ENCODE results near the gene RNF145.
A peak's percentile ranks its signal among the peaks of the same experiment; 100 is the strongest.

RNF145 gene

DNA sequence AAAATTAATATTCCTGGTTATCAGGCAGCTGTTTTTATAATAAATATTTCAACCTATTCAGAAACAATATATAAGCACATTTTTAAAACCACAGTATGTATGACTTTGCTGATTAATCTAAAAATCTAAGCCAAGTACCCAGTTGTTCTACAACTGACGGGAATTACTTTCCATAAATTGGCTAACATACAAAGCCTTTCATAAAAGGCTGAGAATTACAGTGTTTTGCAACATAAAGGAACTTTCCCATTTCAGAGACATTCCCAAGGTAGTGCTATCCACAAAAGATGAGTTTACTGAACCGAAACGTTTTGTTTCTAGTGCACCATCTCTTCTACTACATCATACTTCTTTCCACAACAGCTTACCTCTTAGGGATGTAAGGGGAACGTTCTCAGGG is 7.2 kb downstream of the RNF145 start:
- no peak for DNase-seq
- in situ Hi-C loops (cut with HindIII; ENCODE audit: low pct_ligation_motif_present, low pct_unique_long_range_greater_than_20kb, low sequenced_read_pairs) = no loop called here

DNA sequence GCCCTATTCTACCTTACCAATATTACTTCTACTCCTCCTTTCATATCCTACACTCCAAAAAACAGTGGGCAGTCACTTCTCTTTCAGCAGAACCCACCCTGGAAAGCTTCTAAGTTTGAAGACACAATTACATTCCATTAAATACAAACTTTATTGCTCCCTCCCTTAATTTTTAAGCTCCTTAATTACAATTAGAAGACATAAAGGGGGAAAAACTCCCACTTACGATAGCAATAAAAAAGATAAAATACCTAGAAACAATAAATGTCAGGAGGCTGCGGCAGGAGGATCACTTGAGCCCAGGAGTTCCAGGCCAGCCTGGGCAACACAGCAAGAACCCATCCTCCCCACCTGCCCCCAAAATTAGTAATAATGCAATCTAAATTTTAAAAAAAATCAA is 9.6 kb downstream of the RNF145 start:
- no peak for DNase-seq

DNA sequence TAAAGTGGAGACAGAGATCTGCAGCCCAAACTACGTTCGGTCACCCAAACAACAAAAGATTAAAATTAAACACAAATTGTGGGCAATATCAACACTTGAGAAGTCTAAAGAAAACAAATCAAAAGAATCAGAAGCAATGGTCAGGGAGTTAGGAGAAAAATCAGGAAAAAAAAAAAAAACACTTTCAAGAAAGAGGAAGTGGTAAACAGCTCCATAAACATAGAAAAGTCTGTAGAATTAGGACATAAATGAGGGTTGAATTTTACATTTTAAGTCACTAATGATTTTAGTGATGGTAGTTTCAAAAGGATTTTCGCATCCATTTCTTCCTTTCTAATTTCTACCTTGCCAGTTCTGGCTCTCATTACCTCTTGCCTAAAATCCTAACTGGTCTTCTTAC is 10.1 kb downstream of the RNF145 start:
- in situ Hi-C loops (cut with HindIII; ENCODE audit: low pct_ligation_motif_present, low pct_unique_long_range_greater_than_20kb, low sequenced_read_pairs) = no loop called here
- DNase-seq = no peak

More for the DNA sequence above, 9.6 kb downstream of the RNF145 start:
- in situ Hi-C loops (cut with HindIII; ENCODE audit: low pct_ligation_motif_present, low pct_unique_long_range_greater_than_20kb, low sequenced_read_pairs) = no loop called here

DNA sequence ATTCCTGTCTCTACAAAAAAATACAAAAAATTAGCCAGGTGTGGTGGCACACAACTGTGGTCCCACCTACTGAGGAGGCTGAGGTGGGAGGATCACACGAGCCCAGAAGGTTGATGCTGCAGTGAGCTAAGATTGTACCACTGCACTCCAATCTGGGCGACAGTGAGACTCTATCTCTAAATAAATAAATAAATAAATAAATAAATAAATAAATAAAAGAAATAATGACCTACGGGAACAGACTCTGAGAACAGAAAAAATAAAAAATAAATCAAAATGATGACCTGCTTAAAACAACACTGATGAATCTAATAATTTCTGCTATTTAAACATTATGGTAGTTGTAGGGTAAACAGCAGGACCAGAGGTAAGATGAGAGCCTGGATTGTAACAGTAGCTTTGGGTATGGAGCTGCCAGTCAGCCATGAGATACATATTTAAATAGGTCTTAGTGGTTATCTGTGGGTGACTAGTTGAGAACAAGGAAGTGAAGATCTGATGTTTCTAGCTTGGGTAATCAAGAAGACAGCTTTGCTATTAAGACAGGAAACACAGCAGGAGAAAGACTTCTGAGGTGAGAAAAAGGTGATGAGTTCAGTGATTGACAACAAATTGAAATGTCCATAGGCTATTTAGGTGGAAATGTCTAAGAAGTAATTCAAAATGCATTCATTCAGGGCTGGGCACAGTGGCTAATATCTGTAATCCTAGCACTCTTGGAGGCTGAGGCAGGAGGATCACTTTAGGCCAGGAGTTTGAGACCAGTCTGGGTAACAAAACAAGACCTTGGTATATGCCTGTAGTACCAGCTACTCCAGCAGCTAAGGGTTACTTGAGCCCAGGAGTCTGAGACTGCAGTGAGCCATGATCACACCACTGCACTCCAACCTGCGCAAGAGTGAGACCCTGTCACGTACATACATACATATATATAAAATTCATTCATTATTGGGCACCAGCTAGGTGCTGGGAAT is 11.0 kb downstream of the RNF145 start:
- no peak for DNase-seq
- in situ Hi-C loops (cut with HindIII; ENCODE audit: low pct_ligation_motif_present, low pct_unique_long_range_greater_than_20kb, low sequenced_read_pairs) = no loop called here

- in situ Hi-C loops (cut with HindIII; ENCODE audit: low pct_ligation_motif_present, low pct_unique_long_range_greater_than_20kb, low sequenced_read_pairs) = no loop called here
- no peak for DNase-seq
Measured at GRCh38 chr5:159195775-159196174, 13.6 kb downstream of the RNF145 start.

- DNase-seq = no peak
- in situ Hi-C loops (cut with HindIII; ENCODE audit: low pct_ligation_motif_present, low pct_unique_long_range_greater_than_20kb, low sequenced_read_pairs) = no loop called here
Measured at GRCh38 chr5:159190170-159190569, 19.2 kb downstream of the RNF145 start.

DNA sequence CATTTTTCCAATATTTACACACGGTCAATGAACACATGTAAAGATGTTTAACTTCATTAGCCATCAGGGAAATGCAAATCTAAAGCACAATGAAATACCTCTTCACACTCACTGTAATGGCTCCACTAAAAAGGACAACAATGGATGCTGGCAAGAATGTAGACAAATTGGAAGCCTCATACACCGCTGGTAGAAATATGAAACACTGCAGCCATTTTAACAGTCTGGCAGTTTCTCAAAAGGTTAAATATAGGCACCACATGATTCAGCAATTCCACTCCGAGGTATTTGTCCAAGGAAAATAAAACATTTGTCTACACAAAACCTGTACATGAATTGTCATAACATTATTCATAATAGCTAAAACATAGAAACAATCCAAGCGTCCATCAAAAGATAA is 20.0 kb downstream of the RNF145 start:
- DNase-seq = no peak
- in situ Hi-C loops (cut with HindIII; ENCODE audit: low pct_ligation_motif_present, low pct_unique_long_range_greater_than_20kb, low sequenced_read_pairs) = no loop called here

DNA sequence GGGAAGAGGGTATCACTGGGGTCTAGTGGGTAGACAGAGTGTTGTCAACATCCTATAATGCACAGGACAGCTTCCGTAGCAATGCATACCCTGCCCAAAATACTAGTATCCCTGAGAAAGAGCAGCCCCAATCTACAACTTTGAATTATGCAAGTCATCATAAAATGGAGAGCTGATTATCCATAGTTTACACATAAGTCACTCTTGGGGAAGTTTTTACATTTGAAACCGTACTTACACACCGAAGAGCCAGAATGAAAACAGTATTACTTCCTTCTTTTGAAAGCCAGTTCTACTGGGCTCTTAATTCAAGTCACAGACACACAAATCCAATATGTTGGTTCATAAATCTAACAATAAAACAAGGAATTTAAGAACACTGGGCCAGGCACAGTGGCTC is 21.6 kb downstream of the RNF145 start:
- in situ Hi-C loops (cut with HindIII; ENCODE audit: low pct_ligation_motif_present, low pct_unique_long_range_greater_than_20kb, low sequenced_read_pairs) = no loop called here
- no peak for DNase-seq

- in situ Hi-C loops (cut with HindIII; ENCODE audit: low pct_ligation_motif_present, low pct_unique_long_range_greater_than_20kb, low sequenced_read_pairs) = no loop called here
- no peak for DNase-seq
Measured at GRCh38 chr5:159186319-159186718, 23.0 kb downstream of the RNF145 start.

GRCh38 chr5:159185773-159186172 is 23.6 kb downstream of the RNF145 start:
- no peak for DNase-seq

DNA sequence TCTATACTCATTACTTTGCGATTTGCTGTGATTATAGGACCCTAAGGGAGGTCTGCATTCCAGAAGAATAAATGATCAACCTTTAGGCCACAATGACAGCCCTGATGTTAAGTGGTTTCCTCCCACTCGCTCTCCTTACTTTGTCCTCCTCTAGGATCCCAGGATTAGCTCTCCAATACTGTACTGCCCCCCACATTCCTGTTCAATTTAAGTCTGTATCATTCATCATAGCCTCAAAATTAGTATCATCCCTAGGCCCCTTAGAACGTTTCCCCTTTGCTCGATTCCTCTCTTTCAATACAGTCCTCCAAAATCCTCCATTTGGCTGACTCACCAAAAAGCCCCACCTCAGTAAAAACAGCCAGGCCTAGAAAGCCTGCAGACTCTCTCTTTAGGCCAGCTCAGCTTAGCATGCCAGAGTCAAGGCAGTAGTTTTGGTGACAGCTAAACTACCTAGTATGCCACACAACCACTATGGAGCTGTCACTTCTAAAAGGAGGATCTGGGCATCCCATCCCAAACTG is 24.4 kb downstream of the RNF145 start:
- peak; percentile 60 for DNase-seq
- in situ Hi-C loops (cut with HindIII; ENCODE audit: low pct_ligation_motif_present, low pct_unique_long_range_greater_than_20kb, low sequenced_read_pairs) = no loop called here

More at GRCh38 chr5:159185773-159186172, 23.6 kb downstream of the RNF145 start:
- in situ Hi-C loops (cut with HindIII; ENCODE audit: low pct_ligation_motif_present, low pct_unique_long_range_greater_than_20kb, low sequenced_read_pairs) = no loop called here

DNA sequence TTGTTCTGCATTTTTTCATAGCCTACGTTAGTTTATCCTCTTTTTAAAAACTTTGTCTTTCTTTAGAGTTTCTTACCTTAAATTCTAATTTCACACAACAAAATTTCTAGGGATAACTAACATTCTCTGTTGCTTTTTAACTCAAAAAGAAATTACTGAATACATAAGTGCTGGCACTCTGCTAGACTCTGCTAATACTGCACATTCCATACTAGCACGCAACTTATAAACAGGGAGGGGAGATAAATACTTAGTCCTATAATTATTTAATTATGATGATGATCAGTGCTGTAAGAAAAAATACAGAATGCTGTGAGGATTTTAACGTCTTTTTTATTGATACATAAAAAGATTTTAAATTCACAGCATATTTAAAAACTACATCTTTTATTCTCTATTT is 25.1 kb downstream of the RNF145 start:
- in situ Hi-C loops (cut with HindIII; ENCODE audit: low pct_ligation_motif_present, low pct_unique_long_range_greater_than_20kb, low sequenced_read_pairs) = no loop called here
- no peak for DNase-seq

DNA sequence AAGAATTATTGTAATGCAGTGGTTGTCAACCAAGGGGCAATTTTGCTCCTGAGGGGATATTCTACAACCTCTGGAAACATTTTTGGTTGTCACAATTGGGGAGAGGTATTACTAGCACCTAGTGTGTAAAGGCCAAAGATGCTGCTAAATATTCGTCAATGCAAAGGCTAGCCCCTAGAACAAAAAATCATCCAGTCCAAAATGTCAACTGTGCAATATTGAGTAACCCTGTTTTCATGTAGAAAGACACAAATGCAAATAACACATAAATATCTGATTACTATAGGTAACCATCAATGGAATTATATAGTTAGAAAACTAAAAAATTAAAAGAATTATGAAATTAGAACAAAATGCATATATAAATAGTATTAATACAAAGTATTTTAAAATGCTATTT is 26.1 kb downstream of the RNF145 start:
- no peak for DNase-seq
- in situ Hi-C loops (cut with HindIII; ENCODE audit: low pct_ligation_motif_present, low pct_unique_long_range_greater_than_20kb, low sequenced_read_pairs) = no loop called here

GRCh38 chr5:159182691-159183090 is 26.7 kb downstream of the RNF145 start:
- in situ Hi-C loops (cut with HindIII; ENCODE audit: low pct_ligation_motif_present, low pct_unique_long_range_greater_than_20kb, low sequenced_read_pairs) = no loop called here
- DNase-seq = no peak

- no peak for DNase-seq
- in situ Hi-C loops (cut with HindIII; ENCODE audit: low pct_ligation_motif_present, low pct_unique_long_range_greater_than_20kb, low sequenced_read_pairs) = no loop called here
Measured at GRCh38 chr5:159181651-159182050, 27.7 kb downstream of the RNF145 start.

DNA sequence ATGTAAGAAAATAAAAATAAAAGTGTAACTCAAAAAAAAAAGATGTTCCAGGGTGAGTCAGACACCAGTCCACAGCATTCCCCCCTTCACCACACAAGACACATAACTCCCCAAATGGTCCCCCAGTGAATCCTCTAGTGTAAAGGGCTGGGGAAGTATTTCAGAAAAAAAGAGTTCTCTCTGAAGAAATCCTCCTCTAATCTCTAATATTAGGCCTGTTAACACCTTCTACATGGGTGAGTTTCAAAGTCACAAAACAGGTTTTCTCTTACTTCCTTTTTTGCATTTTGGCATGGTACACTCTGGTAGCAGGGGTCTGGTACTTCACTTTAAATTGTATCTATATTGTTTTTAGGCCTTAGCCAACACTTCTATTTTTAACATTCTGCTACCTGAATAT is 28.2 kb downstream of the RNF145 start:
- DNase-seq = no peak
- in situ Hi-C loops (cut with HindIII; ENCODE audit: low pct_ligation_motif_present, low pct_unique_long_range_greater_than_20kb, low sequenced_read_pairs) = no loop called here

- in situ Hi-C loops (cut with HindIII; ENCODE audit: low pct_ligation_motif_present, low pct_unique_long_range_greater_than_20kb, low sequenced_read_pairs) = no loop called here
- no peak for DNase-seq
Measured at GRCh38 chr5:159179529-159180305, 29.6 kb downstream of the RNF145 start.

GRCh38 chr5:159178978-159179377 is 30.4 kb downstream of the RNF145 start:
- in situ Hi-C loops (cut with HindIII; ENCODE audit: low pct_ligation_motif_present, low pct_unique_long_range_greater_than_20kb, low sequenced_read_pairs) = no loop called here
- peak; percentile 16 for DNase-seq

- in situ Hi-C loops (cut with HindIII; ENCODE audit: low pct_ligation_motif_present, low pct_unique_long_range_greater_than_20kb, low sequenced_read_pairs) = no loop called here
Measured at GRCh38 chr5:159175547-159175946, 33.8 kb downstream of the RNF145 start.

More at GRCh38 chr5:159175547-159175946, 33.8 kb downstream of the RNF145 start:
- no peak for DNase-seq
